Measurements from ENCODE around the gene P3H3.

- TF ChIP-seq CEBPB (IDR thresholded peaks at IDR 0.05; ENCODE audit: low read depth, low read length) (no peak), POLR2A (IDR thresholded peaks at IDR 0.05; ENCODE audit: low read depth, low read length) (no peak), CTCF (conservative IDR thresholded peaks at IDR 0.05; ENCODE audit: low read depth, low read length) (no peak), CHD1 (IDR thresholded peaks at IDR 0.05; ENCODE audit: low read depth, low read length) (no peak), USF2 (IDR thresholded peaks at IDR 0.05; ENCODE audit: low read depth, low read length) (no peak)
These were observed 10.0 kb upstream of the P3H3 start for GRCh38 chr12:6818222-6818621.
